ACC112 (cell line): ENCODE results near the gene MRPS35.

Experiments
- H2AFZ ChIP-seq: fragments of 200-600 bp; sonication (generic); one replicate; pipeline ENCODE4 v1.6.0; 2017; ENCODE audit warnings: antibody characterized with exemption, low read length; ENCODE audit not compliant: unreplicated experiment
- H3K27ac ChIP-seq: fragments of 200-600 bp; sonication (generic); 2 replicates; pipeline ENCODE4 v1.5.1; 2014; ENCODE audit warnings: low read depth, mild to moderate bottlenecking, antibody characterized with exemption, low read length, moderate library complexity
- H3K27me3 ChIP-seq: fragments of 200-600 bp; sonication (generic); 2 replicates; pipeline ENCODE4 v1.6.1; 2014; ENCODE audit warnings: mild to moderate bottlenecking, antibody characterized with exemption, low read length, moderate library complexity, mixed read lengths; ENCODE audit not compliant: insufficient read depth
- H3K36me3 ChIP-seq: fragments of 200-600 bp; sonication (generic); 2 replicates; pipeline ENCODE4 v1.6.1; 2016; ENCODE audit warnings: mild to moderate bottlenecking, antibody characterized with exemption, low read length, moderate library complexity, mixed read lengths; ENCODE audit not compliant: insufficient read depth
- H3K4me1 ChIP-seq: fragments of 200-600 bp; sonication (generic); one replicate; pipeline ENCODE4 v1.6.1; 2016; ENCODE audit warnings: low read length, mixed read lengths; ENCODE audit not compliant: insufficient read depth, unreplicated experiment, control insufficient read depth
- H3K4me3 ChIP-seq: fragments of 200-600 bp; sonication (generic); 2 replicates; pipeline ENCODE4 v1.5.1; 2014; ENCODE audit warnings: mild to moderate bottlenecking, low read depth, low read length
- H3K79me2 ChIP-seq: fragments of 200-600 bp; sonication (generic); one replicate; pipeline ENCODE4 v1.6.0; 2016; ENCODE audit warnings: low read length; ENCODE audit not compliant: control insufficient read depth, unreplicated experiment, insufficient read depth

Gene MRPS35

DNA sequence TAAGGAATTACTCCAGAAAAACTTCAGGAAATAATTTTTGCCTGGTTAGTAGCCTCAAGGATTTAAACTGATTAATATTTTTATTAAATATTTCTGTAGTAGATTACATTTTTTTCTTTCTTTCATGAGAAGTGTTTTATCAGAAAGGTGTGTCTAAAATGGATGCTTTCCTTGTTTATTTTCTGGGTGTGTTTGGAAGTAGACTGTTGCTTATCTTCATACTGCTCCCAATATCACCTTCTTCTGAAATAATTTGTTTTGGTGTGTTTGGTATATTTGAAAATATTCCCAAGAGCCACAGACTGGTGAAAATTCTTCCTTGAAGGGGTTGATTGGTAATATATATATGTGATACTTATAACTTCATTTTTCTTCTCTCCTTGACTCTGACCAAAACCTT, 24.5 kb upstream of the MRPS35 start:
- H3K79me2 ChIP-seq = no peaks in the 10 kb centered on the region
- H3K27ac ChIP-seq = no peak overlapping the region
- peaks cover 47% of the 10 kb centered on the region for H3K36me3 ChIP-seq
- no peak overlapping the region for H2AFZ ChIP-seq
- H3K4me1 ChIP-seq = no peaks in the 10 kb centered on the region
- no peak overlapping the region for H3K4me3 ChIP-seq
- H3K27me3 ChIP-seq = no peaks in the 10 kb centered on the region

DNA sequence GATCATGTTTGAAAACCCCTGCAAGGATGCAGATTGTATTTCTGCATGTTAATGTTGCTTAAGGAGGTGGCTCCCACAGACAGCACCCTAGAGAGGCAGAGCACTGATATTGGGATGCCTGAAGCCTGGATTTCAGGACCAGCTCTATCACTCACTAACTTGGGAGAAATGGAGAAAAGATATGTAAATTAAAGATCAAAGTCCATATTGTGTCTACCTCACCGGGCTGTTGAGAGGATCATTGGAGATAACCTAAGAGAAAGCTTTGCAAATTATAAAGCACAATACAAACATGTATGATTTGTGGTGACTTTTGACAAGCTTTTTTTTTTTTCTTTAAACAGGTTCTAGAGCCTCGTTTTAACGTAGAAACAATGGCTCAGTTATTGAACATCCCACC, 22.0 kb upstream of the MRPS35 start:
- Histone ChIP-seq H3K4me1 (no peaks in the 10 kb centered on the region), H3K27me3 (no peaks in the 10 kb centered on the region), H3K36me3 (peaks cover 44% of the 10 kb centered on the region), H3K4me3 (no peak overlapping the region), H3K79me2 (no peaks in the 10 kb centered on the region), H3K27ac (no peak overlapping the region), H2AFZ (no peak overlapping the region)

DNA sequence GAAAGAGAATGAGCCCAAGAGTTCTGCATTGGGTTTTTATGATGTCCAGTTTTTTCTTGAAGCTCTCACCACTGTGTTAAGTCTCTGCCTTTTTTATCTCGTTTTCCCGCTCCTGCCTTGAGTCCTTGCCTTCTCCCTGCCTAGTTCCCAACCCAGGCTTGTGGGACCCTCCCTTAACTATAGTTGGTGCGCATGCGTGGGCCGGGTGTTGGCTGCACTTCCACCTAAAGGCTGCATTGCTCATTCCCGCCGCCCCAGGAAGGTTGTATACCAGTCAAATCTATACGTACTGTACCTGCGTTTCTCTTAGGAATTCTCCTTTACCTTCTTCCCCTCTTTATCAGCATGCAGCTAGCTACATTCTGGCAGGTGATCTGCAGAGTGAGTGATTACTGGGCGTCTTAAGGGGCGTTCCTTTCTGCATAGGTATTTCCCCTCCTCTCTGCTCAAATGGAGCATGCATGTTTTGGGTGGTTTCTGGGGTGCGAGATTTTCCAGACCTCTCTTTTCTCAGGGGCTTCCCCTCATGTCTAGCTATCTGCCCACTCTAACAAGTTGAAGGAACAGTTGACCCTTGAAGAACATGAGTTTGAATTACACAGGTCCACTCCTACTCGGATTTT, 21.0 kb upstream of the MRPS35 start:
- H3K79me2 ChIP-seq = no peaks in the 10 kb centered on the region
- H3K4me3 ChIP-seq = no peak overlapping the region
- no peak overlapping the region for H2AFZ ChIP-seq
- H3K36me3 ChIP-seq = peaks cover 45% of the 10 kb centered on the region
- no peak overlapping the region for H3K27ac ChIP-seq
- no peaks in the 10 kb centered on the region for H3K27me3 ChIP-seq
- no peaks in the 10 kb centered on the region for H3K4me1 ChIP-seq

DNA sequence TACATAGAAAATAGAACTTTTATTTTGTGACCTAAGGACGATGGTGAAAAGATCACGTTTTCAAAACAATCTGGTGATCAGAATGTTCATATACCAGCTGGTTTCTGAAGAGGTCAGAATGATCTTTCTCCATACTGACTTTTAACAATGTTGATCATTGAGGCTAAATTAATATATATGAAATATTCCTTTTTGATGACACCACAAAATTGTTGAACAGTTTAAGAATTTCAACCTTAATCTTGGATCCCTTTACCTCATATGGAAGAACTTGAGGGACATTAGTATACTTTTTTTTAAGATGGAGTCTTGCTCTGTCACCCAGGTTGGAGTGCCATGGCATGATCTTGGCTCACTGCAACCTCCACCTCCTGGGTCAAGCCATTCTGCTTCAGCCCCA, 17.2 kb upstream of the MRPS35 start:
- Histone ChIP-seq H2AFZ (no peak overlapping the region), H3K27ac (no peak overlapping the region), H3K4me3 (no peak overlapping the region), H3K27me3 (no peaks in the 10 kb centered on the region), H3K36me3 (peaks cover 46% of the 10 kb centered on the region), H3K4me1 (no peaks in the 10 kb centered on the region), H3K79me2 (no peaks in the 10 kb centered on the region)

DNA sequence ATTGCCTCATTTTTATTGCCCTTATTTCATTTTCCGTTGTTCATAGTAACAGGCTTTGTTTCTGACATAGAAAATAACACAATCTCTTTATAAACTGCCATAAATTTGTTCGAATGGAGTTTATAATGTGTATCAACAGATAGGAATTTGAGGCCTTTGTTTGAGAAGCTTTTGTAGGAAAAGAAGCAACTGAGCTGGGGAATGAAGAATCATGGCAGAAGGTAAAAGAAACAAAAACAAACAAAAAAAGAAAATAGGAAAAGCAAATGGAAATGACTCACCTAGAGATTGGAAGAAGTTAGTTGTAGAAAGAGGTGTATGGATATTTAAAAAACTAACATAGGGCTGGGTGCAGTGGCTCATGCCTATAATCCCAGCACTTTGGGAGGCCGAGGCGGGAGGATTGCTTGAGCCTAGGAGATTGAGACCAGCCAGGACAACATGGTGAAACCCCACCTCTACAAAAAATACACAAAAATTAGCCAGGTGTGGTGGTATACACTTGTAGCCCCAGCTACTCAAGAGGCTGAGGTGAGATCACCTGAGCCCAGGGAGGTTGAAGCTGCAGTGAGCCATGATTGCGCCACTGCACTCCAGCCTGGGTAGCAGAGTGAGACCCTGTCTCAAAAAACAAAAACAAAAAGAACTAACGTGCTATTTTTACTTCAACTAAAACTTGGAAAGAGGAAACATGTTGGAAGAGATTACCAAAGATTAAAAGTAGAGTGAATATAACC, 14.9 kb upstream of the MRPS35 start:
- H3K27ac ChIP-seq = no peak overlapping the region
- H2AFZ ChIP-seq = no peak overlapping the region

DNA sequence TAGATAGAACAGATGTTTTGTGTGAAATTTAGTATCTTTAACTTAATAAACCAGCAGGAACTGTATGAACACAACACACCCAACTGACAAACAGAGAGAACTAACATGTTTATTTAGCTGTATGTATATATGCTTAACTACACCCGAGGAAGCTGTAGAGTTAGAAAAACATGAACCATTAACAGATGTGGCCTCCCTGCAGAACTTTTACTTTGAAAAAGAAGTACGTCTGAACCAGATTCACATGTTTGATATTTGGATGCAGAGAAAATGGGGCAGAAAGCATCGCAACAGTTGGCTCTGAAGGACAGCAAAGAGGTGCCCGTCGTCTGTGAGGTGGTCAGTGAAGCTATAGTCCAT, 14.4 kb upstream of the MRPS35 start, which contains the start of gene REP15:
TSS of gene REP15 (plus strand) at position 155 of the 360 bp plus-strand sequence. CDS start at position 271, 116 bp downstream.
- Histone ChIP-seq H2AFZ (no peak within 1 kb of the TSS), H3K4me1 (no peaks in the 10 kb centered on the region), H3K27me3 (no peaks in the 10 kb centered on the region), H3K36me3 (peaks cover 24% of the 10 kb centered on the region), H3K79me2 (no peaks in the 10 kb centered on the region), H3K27ac (no peak within 1 kb of the TSS), H3K4me3 (no peak within 1 kb of the TSS)

More for the DNA sequence above, 14.9 kb upstream of the MRPS35 start:
- Histone ChIP-seq H3K4me3 (no peak overlapping the region), H3K4me1 (no peaks in the 10 kb centered on the region), H3K27me3 (no peaks in the 10 kb centered on the region), H3K79me2 (no peaks in the 10 kb centered on the region), H3K36me3 (peaks cover 27% of the 10 kb centered on the region)

DNA sequence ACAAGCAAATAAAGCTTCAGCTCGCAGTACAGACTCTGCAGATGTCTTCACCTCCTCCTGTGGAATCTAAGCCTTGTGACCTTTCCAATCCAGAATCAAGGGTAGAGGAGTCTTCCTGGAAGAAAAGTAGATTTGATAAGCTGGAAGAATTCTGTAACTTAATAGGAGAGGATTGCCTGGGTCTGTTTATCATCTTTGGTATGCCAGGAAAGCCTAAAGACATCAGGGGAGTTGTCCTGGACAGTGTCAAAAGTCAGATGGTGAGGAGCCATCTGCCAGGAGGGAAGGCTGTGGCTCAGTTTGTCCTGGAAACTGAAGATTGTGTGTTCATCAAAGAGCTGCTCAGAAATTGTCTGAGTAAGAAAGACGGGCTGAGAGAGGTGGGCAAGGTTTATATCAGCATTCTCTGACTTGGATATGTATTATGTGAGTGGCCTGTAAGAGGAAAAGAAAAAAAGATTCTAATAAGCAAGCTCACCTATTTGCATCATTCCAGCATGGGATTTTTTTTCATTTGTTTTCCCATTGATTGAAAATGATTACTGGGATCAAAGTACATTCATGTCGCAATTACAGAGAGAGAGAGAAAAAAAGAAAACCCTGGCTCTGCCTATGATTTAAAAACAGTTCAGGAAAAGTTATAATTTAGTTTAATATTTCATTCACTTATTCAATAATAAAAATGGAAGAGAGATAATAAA, 13.6 kb upstream of the MRPS35 start:
- no peak overlapping the region for H3K27ac ChIP-seq
- H2AFZ ChIP-seq = no peak overlapping the region
- no peaks in the 10 kb centered on the region for H3K79me2 ChIP-seq
- no peaks in the 10 kb centered on the region for H3K4me1 ChIP-seq
- no peaks in the 10 kb centered on the region for H3K27me3 ChIP-seq
- H3K36me3 ChIP-seq = peaks cover 16% of the 10 kb centered on the region
- H3K4me3 ChIP-seq = no peak overlapping the region

DNA sequence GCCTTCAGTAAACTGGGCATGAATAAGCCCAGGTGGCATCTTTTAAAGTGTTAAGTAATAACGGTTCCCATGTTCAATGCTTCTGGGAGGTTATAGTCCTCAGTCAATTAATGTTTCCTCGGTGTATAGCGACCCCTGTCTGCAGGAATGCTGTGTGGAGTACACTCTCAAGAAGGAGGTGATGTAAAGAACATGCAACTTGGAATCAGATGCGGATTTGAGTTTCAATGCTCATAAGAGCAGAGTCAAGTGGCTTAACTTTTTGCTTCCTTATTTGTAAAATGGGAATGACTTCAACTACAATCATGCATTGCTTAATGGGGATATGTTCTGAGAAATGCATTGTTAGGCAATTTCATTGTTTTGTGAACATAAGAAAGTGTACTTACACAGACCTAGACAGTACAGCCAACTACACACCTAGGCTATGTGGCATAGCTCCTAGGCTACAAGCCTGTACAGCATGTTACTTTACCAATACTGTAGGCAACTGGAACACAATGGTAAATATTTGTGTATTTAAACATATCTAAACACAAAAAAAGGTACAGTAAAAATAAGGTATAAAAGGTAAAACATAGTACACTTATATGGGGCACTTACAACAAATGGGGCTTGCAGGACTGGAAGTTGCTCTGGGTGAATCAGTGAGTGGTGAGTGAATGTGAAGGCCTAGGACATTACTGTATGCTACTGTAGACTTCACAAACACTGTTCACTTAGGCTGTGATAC, 6.7 kb upstream of the MRPS35 start:
- H3K4me1 ChIP-seq = peaks cover 6% of the 10 kb centered on the region
- no peak overlapping the region for H3K4me3 ChIP-seq
- H3K79me2 ChIP-seq = no peaks in the 10 kb centered on the region
- H3K27me3 ChIP-seq = no peaks in the 10 kb centered on the region
- H3K36me3 ChIP-seq = no peaks in the 10 kb centered on the region
- peak overlapping the region; percentile 83 for H2AFZ ChIP-seq
- H3K27ac ChIP-seq = no peak overlapping the region

DNA sequence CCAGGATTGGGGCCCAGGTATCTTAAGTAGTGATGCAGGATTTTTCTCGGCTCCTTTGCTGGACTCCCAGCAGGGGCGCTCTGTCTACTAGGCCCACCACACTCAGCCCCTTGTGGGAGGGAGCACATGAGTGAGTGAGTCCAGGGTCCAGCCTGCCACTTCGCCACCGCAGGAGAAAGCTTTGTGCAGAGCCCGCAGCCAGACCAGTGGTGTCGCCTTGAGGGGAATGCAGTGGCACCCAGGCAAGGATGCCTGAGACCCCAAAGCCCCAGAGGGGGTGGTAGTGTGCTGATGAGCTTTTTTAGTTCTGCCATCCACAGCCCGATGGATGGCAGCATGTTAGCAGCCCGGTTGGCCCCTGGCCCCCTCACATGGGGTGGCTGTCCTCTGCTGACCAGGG, 5.4 kb upstream of the MRPS35 start:
- no peak overlapping the region for H2AFZ ChIP-seq
- H3K27ac ChIP-seq = no peak overlapping the region
- peaks cover 6% of the 10 kb centered on the region for H3K4me1 ChIP-seq
- H3K36me3 ChIP-seq = no peaks in the 10 kb centered on the region
- H3K4me3 ChIP-seq = no peak overlapping the region
- H3K27me3 ChIP-seq = no peaks in the 10 kb centered on the region
- no peaks in the 10 kb centered on the region for H3K79me2 ChIP-seq

DNA sequence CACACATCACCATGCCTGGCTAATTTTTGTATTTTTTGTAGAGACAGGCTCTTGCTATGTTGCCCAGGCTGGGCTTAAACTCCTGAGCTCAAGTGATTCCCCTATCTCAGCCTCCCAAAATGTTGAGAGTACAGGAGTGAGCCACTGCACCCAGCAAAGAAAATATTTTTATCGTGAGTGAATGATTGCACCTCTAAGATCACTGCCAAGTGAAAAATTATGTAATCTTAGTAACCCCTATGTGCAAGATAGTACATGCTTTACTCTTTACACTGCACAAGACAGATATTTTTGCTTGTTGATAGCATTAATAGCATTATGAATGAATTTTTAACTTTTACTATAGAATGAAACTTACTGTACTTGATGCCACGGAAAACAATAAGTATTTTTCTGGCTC, 3.4 kb upstream of the MRPS35 start:
- no peaks in the 10 kb centered on the region for H3K36me3 ChIP-seq
- no peak overlapping the region for H3K4me3 ChIP-seq
- H2AFZ ChIP-seq = no peak overlapping the region
- peaks cover 15% of the 10 kb centered on the region for H3K79me2 ChIP-seq
- H3K27me3 ChIP-seq = no peaks in the 10 kb centered on the region
- no peak overlapping the region for H3K27ac ChIP-seq
- H3K4me1 ChIP-seq = peaks cover 11% of the 10 kb centered on the region
